ELR (cell line): ENCODE data around the gene MACROH2A1.
A peak's percentile ranks its signal among the peaks of the same experiment; 100 is the strongest.

ENCODE experiments used
- DNase-seq: peaks from one replicate; pipeline ENCODE4 v3.0.0-alpha.2; 2015; ENCODE audit warnings: low read depth

MACROH2A1 gene

DNA sequence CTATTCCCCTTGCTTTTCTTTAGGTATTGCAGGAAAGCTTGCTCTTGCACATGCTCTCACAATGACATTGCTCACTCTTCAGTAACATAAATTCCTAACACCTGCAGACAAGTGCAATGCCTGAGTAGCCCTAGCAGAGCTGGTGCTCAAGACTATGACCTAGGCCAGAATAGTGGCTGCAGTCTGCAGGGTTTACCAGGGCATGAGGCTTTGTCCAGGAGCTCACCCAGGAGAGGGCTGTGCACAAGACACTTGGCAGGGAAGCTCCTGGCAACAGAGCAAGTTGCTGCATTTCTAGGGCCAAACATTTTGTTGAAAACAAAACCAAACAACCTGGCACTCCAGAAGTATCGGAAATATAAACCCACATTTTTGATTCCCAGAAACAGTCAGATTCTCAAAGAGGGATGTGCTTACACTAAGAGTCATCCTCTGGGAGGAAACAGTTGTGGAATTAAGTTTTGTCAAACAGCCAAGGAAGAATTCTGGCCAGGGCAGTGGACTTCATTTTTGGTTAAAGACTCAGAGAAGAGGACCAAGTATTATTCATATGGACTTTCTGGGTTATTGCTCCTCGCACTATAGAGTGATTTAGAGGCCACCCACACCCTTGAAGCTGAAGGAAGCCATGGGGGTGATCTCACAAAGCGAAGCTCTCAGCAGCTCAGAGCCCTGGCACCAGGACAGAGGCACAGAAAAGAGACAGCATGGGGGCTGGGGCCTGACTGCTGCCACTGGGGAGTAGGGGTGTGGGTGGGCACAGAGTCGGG lies 44.9 kb downstream of the MACROH2A1 start:
- DNase-seq = peak; percentile 59

DNA sequence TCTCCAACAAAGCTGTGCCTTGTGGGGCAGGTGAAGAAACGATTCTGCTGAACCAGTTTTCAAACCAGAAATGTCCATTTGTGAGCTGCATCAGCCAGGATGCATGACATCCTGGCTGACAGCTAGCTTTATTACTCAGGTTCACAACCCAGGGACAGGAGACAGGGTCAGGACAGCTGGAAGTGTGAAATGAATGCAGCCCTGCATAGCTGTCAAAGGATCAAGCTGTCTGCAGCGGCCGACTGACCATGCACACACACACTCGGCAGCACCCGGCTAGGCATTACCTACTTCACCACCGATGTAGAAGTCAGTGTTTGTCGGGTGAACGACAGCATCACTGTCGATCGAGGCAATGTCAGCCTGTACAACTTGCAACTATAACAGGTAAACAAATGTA lies 48.5 kb downstream of the MACROH2A1 start:
- no peak for DNase-seq

DNA sequence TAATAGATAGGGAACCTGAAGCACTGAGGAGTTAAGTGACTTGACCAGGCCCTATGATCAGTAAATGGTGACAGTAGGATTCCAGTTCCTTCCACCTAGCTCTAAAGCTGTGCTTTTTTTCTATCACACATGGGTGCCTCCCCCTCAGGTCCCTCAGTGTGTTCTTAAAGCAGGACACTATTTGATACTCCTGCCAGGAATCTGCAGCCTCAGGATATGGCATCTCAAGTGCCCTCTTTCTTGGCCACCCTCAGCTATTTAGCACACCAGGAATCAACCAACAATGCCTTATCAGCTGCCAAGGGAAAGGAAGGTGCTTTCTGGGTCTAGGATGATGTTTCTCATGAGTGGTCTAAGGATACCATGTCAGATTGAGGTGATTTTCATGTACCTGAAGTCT lies 49.1 kb downstream of the MACROH2A1 start:
- no peak for DNase-seq

DNA sequence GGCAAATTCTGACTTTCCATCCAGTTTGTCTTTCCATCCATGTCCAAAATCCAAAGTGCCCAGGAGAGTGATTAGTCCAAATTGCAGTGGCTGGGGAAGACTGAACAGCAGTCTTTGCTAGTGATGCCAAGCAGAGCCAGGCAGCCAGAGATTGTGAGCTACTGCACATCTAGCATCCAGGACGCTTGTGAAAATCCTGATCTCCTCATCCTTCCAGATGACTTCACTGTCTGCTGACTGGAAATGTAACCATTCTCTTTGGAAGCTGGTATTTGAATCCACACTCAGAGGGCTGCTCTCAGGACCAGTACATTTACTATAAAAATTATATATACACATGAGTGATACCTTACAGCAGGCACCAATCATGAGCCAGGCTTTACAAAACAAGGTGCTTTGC lies 49.6 kb downstream of the MACROH2A1 start:
- no peak for DNase-seq

DNA sequence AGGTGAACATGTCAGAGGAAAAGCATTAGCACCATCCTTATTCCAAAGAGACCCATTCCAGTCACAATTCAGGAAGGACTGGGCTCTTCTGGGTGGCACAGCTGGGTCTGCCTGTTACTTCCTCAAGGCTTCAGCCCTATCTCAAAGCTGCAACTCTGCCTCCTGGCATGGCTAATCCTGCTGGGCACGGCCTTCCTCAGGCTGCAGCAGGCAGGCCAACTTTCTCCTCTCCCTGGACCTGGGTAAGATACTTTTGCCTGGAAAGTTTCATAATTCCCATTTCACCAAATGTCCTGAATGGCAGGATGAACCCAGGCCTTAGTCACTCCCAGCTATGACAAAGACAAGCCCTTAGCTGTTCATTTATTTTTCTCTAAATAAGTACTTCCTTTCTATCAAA lies 50.1 kb downstream of the MACROH2A1 start:
- DNase-seq = no peak

DNA sequence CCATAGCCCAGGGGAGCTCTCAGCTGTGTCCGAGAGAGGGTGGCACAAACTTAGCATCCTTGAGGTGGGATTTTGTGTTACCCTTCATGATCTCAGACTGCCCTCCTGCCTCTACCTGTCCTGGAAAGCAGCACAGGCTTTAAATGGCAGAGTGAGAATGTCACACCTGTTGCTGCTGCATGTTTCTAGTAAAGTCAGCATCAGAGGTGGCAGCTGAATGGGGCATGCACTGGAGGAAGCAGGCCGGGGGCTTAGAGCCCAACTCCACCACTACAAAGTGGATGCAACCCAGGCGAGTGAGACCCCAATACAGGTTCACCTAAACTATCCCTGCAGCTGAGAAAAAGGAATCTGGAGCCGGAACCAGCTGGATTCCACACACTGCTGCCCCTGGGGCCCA lies 51.6 kb downstream of the MACROH2A1 start:
- no peak for DNase-seq

DNA sequence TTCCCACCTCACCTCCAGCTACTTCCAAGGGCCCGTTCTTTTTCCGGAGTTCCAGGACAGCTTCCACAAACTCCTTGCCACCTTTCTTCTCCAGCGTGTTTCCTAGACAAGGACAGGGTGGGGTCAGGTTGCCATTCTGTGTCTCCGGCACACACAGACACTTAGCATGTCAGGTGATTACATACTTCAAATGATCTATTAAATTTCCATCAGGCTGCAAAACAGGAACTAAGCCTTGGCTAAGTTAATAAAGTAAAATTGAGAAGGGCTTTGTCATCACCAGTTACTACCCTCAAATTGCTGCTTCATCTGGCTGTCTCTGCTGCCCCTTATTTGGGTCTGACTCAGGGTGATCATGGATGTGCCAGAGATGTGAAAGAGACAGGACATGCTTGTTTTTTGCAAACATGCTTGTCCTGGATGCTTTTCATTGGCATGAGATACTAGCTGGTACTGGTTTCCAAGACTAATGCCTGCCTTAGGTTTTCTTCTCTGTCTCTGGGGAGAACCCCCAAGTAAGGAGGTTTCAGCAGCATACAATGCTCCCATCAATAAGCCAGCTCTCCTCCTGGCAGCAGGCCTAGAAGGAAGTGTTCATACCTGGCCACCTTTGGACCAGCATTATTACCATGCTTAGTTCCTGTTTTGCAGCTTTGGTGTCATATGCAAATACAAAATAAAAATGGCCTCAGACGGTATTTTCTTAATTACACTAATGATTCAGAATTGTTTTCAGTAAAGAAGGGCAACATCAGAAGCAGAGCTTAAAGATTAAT lies 52.9 kb downstream of the MACROH2A1 start:
- no peak for DNase-seq

DNA sequence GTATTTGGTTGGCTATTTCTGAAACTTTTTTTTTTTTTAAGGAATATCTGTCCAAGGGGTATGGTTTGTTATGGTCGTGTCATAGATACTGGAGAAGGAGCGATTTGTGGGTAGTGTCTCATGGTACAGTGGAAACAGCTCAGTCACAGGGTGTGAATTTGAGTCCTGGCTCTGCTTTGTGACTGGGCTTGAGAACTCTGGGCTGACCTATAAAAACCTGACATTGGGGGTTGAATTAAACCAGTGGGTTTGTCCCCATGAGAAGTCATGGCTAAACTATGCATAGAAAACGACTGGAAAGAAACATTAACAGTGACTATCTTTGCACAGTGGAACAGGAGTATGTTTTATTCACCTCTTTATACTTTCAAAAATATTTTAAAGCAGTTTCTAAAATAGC lies 54.7 kb downstream of the MACROH2A1 start:
- DNase-seq = peak; percentile 57

DNA sequence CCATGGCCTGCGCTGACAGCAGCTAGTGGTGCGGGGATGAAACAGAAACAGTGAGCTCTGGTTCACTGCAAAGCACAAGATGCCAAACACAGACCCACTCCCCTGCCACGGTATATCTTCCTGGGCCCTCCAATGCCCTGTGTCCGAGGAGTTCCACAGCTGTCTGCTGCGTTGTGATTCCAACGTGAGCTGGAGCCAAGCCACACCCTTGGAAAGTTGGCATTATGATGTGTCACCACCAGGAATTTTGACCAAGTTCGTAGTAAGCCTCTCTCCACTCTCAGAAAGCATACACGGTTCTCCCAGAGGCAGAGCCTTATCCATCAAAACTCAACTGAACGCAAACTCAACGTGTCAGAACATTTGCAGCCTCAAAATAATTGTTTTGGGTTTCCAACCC lies 55.6 kb downstream of the MACROH2A1 start:
- DNase-seq = peak; percentile 61

DNA sequence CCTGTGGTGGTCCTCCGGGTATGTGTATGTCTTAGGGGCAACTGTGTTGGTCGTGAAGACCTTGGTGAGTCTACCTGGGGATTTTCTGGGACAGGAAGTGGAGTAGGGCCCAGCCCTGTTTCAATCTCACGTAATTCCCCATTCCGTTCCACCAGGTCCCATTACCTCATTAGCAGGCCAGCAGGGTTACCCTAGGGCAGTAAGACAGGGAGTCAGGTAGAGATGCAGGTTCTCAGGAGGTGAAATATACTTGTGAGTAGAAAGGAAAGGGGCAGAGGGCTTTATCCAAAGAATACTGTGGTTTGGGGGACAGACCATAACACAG lies 56.5 kb downstream of the MACROH2A1 start:
- DNase-seq = no peak

DNA sequence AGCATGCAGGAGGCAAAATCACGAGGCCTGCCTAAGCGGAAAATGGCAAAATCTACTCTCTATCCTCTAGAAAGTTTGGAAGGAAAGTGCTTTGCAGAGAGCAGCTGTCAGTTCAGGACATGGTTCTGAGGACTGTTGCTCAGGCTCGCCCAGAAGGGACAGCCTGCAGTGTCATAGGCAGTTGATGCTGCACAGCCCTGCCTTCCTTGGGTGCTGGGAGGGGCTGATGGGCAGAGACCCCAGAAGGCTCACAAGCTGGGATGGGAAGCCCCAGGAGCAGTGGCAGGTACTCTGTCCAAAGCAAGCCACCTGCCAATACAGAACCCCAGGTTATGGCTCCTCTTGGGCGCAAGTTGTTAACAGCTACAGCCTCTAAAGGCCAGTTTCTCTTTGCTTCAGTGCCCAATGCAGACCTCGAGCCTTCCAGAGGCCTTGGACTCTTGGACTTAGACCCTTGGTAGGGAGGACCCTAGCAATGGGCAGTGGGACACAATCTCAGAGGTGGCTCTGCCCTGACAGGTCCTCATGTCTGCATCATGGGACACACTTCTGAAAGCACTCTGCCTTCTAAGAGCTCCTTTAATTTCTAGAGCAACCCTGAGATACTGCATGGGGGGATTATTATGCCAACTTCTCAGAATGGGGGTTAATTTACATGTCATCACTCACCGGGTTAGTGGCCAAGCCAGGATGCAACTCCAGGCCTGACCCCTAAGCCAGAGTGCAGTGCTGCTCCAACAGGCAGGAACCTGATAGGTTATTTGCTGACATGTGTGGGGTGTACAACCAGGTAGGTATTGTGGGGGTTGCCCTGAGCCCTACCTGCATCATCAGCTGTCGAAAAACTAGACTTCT lies 57.1 kb downstream of the MACROH2A1 start:
- no peak for DNase-seq

DNA sequence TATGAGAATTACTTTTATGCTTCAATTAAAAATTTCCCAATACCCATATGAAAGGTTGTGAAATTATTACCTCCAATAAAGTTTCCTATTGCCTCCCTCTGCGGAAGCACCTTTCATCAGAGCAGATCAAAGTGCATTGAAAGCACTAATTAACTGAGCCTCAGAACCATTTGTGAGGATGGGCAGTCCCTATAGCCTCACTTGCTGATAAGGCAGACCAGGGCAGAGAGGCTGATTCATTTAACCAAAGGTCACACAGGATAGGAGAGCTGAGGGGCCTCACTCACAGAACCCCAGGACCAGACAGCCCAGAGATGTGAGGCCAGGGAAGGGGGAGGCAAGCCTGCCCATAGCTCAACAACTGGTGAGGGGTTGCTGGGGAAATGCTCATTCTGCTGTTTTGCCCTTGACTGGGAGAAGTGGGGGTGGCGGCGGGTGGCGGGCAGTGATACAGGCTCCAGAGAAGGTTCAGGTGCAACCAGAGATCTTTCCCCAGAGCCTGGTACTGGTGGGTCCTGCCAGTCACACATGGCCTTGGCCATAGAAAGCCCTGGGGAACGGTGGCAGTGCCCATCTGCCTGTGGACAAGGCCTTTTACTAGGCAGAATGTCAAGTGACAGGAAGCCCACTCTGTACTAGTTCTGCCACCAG lies 57.9 kb downstream of the MACROH2A1 start:
- DNase-seq = no peak

DNA sequence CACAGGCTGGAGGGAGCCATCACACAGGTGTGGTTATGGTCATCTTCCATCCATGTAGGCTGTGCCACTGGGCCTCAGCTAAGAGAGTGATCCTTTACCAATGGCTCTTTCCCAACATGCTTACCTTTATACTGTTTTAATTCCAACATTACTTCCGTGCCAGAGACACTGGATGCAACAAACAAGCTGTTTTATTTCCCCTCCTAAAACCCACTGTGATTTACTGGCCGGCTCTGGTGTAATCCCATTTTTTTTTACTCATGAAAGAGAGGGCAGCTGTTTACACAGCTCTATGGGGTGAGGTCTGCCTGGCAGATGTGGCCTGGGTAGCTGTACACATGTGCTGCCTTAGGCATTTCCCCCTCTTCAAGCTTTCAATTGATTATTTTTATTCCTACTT lies 58.5 kb downstream of the MACROH2A1 start:
- no peak for DNase-seq

DNA sequence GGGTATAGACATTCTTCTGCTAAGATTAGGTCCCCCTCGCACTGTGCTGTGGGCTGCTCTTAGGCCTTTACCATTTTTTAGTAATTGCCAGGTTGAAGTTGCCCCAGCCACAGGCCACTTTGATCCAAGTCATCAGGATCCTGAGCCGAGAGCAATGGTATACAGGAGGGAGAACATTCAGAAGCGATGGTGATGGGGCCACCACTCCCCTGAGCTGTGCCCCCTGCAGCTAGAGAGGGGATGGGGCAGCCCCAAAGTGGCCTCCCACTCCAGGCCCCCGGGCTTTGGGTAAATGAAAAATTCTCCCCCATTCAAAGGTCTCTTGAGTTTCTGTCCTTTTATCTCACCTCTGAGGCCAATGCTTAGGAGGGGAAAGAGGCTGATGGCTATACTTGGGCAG lies 59.4 kb downstream of the MACROH2A1 start:
- DNase-seq = no peak

DNA sequence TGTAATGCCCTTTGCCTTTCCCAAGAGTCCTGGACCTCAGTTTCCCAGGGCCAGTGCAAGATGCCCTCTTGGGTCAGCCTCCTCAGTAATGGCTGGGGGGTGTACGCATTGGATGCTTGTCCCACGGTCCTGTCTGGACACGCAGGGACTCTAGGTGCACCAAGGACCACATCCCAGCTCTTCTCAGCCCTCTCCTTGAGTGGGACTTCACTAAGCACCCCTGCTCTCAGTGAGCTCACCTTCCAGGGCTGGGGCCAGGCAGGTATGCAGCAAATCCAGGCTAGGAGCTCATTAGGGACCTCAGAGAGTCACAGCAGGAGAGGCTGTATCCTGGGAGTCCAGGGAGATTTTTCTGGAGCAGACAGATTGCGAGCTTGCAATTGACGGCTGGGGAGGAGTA lies 59.8 kb downstream of the MACROH2A1 start:
- DNase-seq = no peak

DNA sequence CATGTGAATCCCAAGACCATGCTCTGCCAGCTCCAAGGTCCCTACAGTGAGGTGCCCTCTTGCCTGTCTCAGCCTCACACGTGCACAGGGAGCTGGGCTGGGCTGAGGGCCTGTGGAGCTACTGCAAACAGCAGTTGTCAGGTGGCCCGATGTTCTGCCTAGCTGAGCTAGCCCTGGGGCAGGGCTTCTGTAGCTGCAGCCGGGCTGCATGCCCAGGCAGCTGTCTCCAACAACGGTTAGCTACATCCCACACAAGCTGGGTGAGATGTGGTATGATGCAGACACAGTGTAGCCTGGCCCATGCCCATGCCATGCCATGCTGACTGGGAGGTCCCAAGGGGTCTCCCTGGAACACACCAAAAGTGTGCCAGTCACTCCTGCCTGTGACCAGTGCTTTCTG lies 62.0 kb downstream of the MACROH2A1 start:
- no peak for DNase-seq

DNA sequence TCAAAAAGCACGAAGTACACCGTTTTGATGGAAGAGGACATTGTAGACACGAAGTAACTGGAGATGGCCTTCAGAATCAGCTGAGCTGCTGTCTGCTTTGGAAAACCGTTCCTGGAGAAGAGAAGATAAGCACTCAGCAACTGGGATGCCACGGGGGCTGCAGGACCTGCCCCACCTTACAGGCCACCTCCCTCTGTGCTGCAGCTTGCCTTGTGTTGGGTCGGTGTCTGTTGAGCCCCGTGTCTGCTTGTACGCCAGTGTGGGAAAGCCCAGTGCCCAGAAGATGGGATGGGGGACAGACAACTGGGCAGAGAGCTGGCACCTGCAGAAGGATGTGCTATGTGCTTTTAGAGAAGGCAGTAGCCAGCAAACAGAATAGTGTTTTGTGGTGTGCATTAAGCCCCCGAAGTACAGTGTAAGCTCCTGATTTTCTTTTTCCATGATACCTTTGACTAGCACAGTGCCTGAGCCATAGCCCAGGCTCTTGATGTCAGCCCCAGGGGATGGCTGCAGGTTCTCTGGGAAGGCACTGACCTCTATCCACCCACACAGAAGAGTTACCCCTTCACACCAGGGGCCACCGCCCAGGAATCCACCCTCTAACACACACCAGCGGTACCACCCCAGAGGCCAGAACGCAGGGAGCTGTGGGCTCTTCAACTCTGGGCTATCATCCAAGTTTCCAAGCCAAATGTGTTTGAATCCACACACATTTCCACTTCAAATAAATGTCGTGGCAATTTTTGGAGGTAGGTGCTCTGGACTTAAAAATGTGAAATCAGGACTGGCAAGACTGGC lies 63.8 kb downstream of the MACROH2A1 start:
- no peak for DNase-seq

DNA sequence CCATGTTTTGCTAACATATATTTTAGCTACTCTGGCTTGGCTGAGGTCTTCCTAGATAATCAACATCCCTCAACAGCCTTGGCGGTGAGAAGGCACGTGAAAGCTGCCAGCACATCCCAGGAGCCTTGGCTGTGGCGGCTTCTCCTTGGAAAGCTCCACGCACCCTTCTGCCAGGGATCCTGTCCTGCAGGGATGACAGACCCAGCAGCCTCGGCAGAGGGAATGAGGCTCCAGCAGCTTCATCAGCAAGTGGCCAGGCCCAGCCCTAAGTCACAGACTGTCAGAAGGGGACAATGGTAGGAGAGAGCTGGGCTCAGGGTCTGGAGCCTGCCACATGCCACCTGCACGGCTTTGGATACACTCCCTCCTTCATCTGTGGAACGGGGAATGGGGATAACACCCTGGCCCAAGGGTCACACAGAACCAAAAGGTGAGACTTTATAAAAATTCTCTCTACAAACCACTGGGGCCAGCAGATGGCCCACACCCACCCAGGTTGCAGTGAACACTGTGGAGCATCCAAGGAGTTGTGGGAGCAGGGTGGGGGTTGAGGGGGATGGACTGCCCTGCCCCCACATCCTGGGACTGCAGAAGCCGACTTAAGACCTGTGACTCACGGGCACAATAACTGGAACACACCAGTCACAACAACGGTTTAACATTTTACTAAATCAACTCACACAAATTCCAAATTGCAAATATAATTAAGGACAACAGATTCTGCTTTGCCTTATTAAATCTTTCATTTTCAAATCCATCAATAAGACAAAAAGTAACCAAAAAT lies 65.1 kb downstream of the MACROH2A1 start:
- DNase-seq = peak; percentile 33

DNA sequence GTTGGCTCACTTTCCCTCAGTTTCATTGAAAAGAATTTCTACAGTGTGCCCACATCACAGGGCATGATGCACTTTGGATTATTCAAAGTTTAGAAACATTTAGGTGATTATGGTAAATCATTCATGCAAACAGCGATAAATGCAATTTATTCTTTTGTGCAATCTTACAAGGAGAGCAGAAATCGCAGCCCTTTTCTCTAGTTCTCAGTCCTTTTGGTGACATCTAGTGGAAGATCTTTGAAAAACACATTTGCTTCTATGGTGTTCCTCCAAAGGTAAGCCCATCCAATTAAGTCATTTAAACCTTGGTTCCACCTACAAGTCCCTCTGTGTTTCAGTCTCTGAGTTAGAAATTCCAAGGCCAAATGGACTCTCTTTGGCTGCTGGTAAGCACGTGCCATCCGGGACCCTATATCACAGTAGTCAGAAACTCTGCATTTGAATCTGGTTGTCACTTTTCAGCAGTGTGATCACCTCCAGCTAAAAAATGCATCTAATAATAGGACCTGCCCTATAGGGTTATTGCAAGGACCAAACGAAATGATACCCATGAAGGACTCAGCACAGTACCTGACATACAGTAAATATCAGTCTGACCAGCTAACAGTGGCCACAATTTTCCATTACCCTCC lies 66.4 kb downstream of the MACROH2A1 start:
- peak; percentile 83 for DNase-seq

DNA sequence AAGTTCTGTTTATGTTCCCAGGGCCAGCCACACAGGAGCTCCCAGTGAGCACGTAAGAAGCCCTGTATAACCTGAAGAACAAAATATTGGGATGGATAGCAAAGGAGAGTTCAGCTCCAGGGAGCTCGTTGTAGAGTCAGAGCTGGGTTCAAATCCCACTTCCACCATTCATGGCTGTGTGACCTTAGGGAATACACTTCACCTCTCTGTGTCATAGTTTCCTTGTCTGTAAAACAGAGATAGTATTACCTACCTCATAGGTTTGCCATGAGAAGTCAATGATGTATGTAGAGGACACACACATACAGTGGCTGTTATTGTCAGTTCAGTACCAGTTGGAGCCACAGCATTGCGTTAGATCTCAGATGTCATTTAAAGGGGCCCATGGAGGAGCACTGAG lies 67.4 kb downstream of the MACROH2A1 start:
- DNase-seq = no peak
